HG03135 (cell line): Measurements from ENCODE around the gene MYO1E.
A peak's percentile ranks its signal among the peaks of the same experiment; 100 is the strongest.
"Not testable (repeated sequence)": the region's sequence is repeated elsewhere in the genome, so short reads cannot be mapped to it uniquely, and the experiment has no call there.

Source experiments
- ATAC-seq: cut with Tn5 transposase; IDR thresholded peaks from one replicate; pipeline ENCODE4 v1.9.1; 2021; ENCODE audit warnings: mild to moderate bottlenecking, moderate library complexity; ENCODE audit not compliant: unreplicated experiment

MYO1E gene

DNA sequence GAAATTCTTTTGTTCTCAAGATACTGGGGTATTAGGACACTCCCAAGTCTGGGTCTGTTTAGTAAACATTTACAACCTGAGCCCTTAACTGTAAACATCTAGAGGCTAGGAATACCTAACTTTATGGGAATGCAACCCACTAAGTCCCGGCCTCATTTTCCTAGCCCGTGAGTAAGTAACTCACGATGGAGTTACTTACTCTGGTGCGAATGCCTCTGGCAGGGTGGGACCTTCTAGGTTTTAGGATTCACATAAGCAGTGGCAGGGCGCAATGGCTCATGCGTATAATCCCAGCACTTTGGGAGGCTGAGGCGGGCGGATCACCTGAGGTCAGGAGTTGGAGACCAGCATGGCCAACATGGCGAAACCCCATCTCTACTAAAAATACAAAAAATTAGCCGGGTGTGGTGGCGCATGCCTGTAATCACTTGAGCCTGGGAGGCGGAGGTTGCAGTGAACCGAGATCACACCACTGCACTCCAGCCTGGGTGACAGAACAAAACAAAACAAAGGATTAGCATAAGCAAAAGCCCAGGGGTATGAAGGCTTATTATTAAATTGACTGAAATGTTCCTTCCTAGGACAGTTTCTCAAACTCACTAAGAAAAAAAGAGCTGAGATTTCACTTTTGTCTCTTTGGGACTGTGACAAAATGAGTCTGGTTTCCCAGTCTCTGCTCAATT lies 14.7 kb upstream of the MYO1E start:
- ATAC-seq = not testable (repeated sequence)

DNA sequence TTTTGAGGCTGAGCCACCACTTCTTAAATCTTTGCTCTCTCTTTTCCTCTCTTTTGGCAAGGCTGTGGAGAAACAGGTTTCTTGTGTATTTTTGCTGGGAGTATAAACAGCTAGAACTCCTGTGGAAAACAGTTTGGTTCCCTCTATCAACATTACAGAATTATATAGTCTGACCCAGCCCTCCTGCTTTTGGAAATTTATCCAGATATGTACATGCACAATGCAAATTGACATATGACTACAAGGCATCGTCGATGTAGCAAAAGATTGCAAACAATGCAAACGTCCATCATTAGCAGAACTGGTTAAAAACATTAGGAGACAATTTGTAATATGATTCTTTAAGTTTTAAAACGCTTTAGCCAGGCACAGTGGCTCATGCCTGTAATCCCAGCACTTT lies 12.5 kb upstream of the MYO1E start:
- no peak for ATAC-seq

GRCh38 chr15:59384507-59384906 lies 11.8 kb upstream of the MYO1E start:
- ATAC-seq = no peak

DNA sequence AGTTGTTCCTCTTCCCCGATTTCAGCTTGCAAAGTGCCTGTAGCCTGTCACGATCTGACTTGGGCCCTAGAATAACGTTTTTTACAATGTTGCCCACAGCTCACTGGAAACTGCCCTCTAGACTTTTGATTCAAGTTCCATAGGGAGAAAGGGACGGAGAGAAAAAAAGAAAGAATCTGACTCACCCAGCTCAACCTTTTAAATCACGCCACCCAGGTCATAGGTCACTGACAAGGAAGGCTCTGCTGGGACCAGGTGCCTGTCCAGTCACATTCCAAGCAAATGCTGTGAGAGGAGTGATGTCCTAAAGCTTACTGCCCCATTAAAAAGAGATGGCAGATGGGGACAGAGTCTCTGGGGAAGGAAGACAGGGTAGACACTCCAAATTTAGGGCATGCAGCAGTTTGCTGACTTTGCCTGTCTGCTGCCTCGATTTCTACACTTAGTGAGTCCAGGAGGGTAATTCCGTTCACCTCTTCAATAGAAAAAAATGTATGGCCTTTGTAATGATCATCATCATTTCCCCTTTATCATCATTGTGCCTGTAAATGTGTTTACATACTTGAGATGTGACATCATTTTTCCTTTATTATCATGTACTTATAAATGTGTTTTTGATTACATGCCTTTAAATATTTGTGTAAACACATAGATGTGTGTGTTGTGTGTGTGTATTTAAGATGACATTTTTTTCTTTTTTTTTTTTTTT lies 8.4 kb upstream of the MYO1E start:
- ATAC-seq = no peak

GRCh38 chr15:59379531-59379930 lies 6.9 kb upstream of the MYO1E start:
- ATAC-seq = no peak

- no peak for ATAC-seq
Observed at GRCh38 chr15:59378855-59379254, 6.2 kb upstream of the MYO1E start.

- ATAC-seq = no peak
Observed at GRCh38 chr15:59377924-59378323, 5.3 kb upstream of the MYO1E start.

- no peak for ATAC-seq
Observed at GRCh38 chr15:59376733-59377132, 4.1 kb upstream of the MYO1E start.

DNA sequence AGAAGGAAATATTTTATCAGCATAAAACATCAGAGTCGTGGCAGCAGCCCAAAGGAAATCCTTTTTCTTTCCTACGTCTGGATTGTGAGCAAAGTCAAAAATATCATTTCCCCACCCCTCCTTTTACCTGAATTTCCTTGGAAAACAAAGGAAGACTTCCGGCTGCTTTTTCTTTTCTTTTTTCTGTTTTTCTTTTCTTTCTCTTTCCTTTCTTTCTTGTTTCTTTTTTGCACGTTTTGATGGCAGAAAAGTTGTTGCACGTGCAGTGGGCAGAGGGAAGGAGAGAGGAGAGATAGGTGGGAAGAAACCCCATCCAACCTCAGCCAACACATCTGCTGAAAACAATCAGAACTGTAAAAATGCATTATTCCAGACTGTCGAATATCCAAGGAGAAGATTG lies 544 bp upstream of the MYO1E start:
- ATAC-seq = no peak

DNA sequence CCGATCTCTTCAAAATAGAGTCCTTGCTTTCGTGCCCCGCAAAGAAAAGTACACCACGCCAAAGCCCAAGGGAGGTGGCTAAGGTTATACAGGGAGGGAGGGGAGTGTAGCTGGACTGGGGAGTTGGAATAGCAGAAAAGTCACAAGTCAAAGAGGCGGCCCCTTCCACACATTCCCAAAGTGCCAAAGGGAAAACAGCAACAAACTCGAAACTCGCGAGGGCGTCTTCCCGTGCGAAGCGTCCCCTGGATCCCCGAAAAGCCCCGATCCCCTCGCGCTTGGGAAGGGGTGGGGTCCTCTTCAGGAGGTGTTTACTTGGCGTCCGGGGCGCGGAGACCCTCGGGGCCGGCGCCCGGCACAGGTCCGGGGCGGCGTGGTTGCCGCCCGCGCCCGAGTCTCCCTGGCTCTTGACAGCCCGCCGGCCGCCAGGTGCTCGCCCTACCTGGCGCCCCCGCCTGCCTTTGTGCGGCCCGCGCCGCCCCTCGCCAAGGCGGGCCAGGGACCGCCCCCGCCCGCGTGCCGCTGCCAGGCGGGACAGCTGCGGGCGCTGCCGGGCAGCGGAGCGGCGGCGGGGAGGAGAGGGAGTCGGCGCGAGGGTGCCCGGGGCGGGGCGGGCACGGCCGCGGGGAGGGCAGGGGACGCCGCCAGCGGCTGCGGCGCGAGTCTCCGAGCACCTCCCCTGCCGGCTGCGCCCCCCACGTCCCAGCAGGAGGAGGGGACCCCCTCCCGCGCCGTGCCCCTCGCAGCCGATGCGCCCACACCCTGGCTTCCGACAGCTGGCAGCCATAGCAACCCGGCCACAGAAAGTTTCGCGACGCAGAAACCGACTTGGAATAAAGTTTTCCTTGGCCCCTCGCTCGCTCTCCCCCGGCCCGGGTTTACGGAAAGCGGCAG lies 966 bp downstream of the MYO1E start:
- peak; percentile 18 for ATAC-seq

GRCh38 chr15:59369597-59369996 lies 3.1 kb downstream of the MYO1E start:
- ATAC-seq = no peak

GRCh38 chr15:59367022-59367451 lies 5.6 kb downstream of the MYO1E start:
- no peak for ATAC-seq

GRCh38 chr15:59366333-59367021 lies 6.2 kb downstream of the MYO1E start:
- no peak for ATAC-seq

GRCh38 chr15:59364248-59364647 lies 8.4 kb downstream of the MYO1E start:
- no peak for ATAC-seq

DNA sequence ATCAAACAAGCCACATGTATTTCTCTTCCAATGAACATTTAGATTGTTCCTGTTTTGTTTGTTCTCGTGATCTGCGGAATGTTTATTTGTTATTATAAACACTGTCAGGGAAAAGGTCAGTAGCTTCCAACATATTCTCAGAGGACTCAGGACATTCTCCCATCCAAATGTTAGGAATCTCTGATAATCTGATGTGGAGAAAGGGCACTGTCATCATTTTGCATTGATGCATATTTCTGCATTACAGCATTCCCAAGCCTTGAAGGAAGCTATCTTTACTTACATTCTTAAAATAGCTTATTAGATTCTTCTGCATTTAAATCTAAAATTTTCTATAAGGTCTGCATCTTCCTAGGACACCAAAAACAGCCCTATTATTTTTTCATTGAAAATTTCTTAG lies 10.3 kb downstream of the MYO1E start:
- ATAC-seq = no peak

- ATAC-seq = no peak
Observed at GRCh38 chr15:59360896-59361295, 11.8 kb downstream of the MYO1E start.

- ATAC-seq = no peak
Observed at GRCh38 chr15:59360305-59360704, 12.4 kb downstream of the MYO1E start.

GRCh38 chr15:59355730-59356129 lies 16.9 kb downstream of the MYO1E start:
- no peak for ATAC-seq

DNA sequence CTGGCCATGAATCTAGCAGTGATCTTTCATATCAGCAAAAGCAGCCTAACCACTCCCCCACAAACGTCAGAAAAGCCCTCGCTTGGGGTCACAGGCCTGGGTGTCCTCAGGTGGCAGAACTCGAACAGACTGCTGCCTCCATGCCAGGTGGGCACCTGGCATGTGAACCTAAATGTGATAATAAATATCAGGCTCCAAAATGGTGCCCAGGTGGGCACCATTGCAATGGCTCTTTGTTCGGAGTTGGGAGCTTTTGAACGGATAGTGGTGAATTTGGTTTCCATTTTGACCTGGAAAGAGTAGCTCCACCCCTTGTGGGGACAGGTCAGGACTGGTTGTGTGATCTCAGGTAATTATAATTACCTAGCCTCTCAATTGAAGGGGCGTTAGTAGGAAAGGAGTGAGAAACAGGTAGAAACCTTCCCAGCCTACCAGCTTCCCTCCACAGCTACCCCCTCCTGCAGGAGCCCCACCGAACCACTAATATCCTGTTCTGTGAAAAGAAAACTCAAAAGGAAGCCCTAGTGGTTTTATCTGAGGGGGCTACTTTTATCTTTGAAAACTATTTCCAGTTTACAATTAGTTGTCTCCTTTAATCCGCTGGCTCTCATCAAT lies 18.1 kb downstream of the MYO1E start:
- no peak for ATAC-seq

- no peak for ATAC-seq
Observed at GRCh38 chr15:59353994-59354416, 18.7 kb downstream of the MYO1E start.

DNA sequence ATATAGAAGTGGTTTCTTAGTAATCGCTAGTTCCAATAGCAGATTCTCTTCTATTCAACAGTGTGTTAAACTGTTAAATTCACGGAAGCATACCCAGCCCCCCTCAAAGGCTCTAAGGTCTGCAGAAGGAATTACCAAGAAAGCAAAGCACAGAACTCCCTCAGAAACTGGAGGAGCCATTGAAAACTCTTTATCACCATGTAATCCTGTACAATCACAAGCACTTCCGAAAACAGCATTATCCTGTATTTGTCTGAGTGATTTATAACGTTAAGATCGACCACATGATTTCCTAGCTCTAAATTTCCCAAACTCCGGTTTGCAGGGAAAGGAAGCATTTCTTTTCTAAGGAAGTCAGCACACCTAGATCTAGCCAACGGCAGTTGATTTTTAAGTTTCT lies 20.0 kb downstream of the MYO1E start:
- ATAC-seq = no peak
